Stromal cell of bone marrow (primary cell): Measurements from ENCODE around the gene ADAM15.

Experiments used
- DNase-seq: peaks from one replicate; pipeline ENCODE4 v3.0.0-alpha.2; 2012; ENCODE audit warnings: low read depth

ADAM15 gene

DNA sequence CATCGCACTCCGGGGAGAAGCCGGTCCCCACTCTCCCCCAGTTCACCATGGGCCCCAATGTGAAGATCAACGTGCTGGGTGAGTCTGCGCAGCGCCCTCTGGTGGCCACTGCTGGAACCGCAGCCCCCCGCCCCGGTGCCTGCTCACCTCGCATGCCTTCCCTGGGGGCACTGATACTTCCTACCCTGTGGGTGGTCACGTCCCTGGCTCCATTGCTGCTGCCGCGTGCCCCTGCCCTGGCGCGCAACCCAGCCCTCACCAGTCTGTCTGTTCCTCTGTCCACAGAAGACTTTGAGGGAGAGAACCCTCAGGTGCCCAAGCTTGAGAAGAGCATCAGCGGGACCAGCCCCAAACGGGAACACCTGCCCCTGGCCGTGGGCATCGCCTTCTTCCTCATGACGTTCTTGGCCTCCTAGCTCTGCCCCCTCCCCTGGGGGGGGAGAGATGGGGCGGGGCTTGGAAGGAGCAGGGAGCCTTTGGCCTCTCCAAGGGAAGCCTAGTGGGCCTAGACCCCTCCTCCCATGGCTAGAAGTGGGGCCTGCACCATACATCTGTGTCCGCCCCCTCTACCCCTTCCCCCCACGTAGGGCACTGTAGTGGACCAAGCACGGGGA, 35.1 kb downstream of the ADAM15 start:
- no peak for DNase-seq

DNA sequence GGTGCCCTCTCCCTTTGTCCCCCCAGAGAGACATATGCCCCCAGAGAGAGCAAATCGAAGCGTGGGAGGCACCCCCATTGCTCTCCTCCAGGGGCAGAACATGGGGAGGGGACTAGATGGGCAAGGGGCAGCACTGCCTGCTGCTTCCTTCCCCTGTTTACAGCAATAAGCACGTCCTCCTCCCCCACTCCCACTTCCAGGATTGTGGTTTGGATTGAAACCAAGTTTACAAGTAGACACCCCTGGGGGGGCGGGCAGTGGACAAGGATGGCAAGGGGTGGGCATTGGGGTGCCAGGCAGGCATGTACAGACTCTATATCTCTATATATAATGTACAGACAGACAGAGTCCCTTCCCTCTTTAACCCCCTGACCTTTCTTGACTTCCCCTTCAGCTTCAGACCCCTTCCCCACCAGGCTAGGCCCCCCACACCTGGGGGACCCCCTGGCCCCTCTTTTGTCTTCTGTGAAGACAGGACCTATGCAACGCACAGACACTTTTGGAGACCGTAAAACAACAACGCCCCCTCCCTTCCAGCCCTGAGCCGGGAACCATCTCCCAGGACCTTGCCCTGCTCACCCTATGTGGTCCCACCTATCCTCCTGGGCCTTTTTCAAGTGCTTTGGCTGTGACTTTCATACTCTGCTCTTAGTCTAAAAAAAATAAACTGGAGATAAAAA, 35.9 kb downstream of the ADAM15 start:
- no peak for DNase-seq

DNA sequence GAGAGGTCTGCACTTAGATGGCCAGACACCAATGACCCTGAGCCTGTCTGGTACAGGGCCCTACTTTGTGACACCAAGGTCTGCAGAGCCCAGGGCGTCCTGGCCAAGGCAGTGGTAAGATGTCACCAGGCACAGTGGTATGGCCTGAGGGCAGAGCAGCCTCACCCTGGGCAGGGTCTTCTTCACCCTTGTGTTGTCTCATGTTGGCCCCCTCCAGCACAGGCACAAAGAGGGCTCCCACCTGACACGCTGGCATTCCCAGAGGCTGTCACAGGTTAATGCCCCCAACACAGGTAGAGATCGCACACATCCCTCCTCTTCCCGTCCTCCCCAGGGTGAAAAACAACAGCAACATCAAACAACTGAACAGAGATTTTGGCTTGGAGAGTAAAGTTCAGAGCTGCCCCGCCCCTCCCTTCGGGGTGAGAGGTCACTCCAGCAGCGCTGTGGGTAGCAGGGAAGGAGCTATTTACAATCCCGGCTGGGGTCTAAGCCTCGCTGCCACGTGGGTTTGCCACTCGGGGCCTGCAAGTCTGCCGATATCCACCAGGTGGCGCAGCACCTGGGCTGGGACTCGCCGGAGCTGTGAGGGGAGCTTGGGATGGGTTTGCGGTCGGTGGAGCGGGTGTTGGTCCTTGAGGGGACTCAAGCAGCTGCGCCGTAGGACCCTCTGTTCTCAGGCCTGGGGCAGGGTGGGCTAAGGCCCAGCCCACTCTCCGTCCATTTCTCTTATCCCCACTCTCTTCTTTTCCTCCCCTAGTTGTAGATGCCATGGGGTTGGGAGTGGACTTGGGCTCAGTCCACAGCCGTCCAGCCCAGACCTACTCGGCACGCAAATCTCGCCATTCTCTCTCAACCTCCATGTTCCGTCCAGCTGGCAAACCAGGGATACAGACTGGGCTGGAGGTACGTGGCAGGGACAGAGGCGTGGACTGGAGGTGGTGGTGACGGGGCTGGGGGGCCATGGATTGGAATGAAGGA, 40.2 kb downstream of the ADAM15 start:
- no peak for DNase-seq

DNA sequence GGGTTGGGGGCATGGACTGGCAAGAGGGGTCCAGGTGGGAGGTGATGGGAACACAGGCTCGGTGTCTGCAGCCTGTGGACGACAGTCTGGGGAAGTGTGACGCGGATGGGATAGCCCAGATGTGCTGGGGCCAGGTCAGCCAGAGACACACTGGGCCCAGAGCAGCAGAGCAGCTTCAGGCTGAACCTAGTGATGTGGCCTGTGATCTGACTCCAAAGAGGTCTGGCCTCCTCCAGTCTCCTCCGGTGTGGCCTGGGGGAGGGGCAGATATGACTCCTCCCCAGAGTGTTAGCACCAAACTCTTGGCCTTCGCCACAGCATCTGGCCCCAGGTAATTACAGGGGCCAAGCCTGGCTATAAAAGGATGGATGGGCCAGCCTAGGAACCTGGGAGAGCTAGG, 41.0 kb downstream of the ADAM15 start:
- DNase-seq = no peak

DNA sequence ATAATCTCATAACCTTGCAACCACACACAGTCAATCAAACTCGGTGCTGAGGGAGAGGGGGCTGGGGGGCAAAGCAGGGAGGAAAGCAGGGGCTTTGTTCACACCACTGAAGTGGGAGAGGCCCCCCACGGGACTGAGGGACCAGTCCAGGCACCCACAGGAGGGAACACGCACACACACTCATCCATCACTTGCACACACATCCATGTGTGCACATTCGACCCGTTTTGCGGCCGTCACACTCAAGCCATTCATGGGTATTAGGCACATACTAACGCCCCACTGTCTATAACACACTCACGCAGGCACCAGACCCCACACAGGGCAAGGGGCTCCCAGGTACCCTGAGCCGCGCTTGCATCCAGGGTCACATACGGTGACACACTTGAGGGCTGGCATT, 41.5 kb downstream of the ADAM15 start:
- no peak for DNase-seq

DNA sequence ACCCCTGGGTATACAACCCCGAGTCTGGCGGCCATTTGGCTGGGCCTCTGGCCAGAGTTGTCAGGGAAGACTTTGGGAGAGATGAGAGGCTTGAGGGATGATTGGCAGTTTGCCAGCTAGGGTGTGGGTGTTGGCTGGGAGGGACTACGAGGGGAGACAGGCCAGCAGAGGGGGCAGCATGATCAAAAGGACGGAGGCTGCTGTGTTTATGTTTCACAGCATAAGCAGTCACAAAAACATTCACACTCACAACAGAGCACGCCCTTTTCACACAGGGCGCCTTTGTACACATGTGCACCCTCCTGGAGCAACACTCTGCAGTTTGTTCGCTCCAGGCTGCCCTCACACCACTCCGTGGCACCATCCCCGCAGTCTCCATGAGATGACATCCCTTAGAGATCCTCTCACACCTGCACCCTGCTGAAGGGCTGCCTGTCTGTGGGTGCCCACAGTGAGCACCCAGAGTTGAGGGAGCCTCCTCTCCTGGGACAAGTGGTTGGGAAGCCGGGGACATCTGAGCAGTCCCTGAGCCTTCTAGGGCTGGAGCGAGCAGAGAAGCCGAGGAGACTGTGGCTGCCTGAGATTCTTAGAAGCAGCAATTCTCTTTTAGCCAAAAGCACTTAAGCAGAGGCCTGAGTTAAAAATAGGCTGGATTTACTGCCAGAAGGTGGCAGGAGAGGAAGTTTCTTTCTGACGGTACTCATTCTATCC, 43.0 kb downstream of the ADAM15 start:
- DNase-seq = peak; percentile 23

DNA sequence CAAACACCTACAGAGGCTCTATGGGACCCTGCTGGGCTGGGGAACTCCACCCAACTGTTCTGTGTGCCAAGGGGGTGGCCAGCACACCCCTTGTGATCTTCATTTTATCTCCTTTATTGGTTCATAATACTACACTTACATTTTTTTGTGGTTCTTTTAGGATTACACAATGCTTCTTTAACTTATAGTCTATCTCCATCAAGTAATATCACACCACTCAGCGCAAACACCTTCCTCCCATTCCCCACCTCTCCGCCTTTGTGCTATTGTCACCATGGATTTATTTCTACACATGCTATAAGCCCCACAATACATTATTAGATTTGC, 43.5 kb downstream of the ADAM15 start:
- DNase-seq = no peak

DNA sequence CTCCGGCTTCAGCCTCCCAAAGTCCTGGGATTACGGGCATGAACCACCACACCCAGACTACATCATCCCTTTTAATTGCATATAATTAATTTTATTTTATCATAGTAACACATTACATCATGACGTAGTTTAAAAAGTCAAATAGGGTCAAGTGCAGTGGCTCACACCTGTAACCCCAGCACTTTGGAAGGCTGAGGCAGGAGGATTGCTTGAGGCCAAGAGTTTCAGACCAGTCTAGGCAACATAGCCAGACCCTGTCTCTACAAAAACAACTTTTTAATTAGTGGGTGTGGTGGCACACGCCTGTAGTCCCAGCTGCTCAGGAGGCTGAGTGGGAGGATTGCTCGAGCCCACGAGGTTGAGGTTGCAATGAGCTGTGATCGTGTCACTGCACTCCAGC, 48.2 kb downstream of the ADAM15 start:
- no peak for DNase-seq

DNA sequence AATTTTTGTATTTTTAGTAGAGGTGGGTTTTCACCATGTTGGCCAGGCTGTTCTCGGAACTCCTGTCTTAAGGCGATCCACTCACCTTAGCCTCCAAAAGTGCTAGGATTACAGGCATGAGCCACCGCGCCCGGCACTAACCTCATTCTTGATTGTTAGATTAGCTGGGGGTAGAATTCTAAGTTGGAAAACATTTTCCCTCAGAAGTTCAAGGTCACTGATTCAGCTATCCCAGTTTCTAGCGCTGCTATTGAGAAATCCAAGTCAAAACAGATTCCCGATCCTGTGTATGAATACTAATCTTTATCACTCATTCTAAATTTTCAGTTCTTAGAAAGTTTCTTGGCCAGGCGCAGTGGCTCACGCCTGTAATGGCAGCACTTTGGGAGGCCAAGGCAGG, 52.2 kb downstream of the ADAM15 start:
- DNase-seq = no peak

DNA sequence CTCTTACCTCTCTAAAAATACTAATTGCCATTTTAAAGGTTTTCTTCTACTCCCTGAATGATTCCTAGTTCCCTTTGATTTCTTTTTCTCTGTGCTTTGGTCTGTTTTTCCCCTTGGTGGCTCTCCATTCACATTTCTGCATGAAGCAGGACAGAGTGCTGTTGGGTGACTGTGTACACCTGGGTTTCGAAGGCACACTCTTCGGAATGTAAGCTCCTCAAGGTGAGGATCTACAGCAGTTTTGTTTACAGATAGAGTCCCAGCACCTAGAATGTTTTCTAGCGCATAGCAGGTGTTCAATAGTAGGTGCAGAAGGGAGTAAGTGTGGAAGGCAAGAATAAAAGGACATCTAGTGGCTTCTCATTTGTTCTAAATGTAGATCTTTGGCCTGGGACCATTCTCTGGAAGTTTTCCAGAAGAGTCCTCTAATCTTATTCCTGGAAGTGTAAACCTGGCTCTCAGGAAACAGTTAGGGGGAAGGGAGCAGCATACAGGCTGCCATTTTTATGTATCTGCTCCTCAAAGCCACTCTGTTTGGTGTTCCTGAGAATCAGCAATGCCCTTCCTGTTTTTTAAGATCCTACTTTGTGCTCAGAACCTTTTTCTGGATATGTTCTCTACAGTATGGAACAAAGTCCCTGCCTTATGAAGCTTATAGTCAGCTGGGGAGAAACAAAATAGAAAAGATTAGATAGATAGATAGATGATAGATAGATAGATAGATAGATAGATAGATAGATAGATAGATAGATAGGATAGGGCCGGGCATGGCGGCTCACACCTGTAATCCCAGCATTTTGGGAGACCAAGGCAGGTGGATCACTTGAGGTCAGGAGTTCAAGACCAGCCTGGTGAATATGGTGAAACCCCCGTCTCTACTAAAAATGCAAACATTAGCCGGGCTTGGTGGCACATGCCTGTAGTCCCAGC, 53.8 kb downstream of the ADAM15 start:
- DNase-seq = no peak

DNA sequence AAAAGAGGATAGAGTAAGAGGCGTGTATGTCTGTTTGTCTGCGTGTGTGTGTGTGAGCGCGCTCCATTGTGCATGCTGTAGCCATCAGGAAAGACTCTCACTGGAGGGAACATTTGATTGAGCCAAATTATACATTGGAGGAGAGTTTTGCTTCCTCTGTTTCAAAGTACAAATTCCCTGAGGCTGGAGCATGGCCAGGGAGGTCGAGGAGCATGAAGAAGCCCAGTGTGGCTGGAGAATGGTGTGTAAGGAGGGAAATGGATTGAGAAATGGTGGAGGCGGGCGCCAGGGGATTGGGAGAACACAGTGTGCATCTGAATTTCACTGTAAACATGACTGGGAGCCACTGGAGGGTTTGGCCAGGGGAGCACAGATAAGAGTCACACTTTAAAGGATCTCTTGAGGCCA, 54.5 kb downstream of the ADAM15 start:
- no peak for DNase-seq

DNA sequence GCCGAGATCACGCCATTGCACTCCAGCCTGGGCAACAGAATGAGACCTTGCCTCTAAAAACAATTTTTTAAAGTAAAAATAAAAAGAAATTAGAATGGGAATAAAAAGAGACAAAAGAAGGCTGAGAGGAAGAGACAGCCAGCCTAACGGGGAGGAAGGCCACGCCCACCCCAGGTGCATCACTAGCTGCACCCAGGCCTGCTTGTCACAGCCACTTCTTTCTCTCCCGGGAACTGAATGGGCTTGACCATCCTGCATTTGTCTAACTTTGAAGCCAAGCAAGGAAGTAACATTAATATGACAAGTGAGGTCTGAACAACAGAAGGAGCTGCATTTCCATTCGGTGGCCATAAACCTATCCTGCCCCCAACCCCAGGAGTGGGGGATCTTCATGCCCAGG, 55.7 kb downstream of the ADAM15 start:
- DNase-seq = no peak

DNA sequence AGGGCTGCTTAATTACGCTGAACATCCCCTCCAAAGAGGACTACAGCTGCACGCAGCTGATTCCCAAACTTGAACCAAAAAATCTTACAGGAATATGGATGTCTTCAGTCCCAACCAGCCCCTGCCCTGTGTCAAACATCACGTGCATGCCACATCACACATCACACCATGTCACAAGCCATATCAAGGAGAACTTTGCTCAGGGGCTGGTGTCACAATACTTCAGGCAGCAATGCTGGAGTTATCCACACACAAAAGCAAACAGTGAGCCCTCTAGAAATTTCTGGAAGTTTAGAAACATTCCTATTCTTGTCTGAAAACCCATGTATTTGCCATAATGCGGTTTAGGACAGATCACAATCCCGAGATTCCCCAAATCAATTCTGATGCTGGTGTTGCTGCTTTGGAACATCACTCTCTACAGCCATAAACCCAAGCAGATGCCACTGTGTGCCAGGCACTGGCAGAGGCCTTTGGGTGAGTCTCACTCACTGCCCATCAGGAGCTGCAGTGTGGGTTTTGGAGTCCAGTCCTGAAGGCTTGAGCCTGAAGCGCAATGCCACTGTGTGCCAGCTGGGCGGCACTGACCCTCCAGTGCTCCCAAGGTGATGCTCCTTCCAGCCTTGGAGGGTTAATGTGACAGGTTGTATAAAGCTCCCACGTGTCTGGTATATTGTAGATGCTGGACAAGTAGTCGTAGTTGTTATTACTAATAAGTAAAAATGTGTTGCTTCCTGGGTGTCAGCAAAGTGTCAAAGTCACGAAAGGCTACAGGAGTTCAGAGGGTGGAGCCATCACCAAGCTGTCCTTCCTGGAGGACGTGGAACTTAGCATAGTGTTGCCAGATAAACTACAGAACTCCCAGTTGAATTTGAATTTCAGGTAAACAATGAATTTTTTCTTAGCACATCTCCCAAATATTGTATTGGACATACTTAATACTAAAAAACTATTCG, 56.5 kb downstream of the ADAM15 start:
- DNase-seq = no peak

DNA sequence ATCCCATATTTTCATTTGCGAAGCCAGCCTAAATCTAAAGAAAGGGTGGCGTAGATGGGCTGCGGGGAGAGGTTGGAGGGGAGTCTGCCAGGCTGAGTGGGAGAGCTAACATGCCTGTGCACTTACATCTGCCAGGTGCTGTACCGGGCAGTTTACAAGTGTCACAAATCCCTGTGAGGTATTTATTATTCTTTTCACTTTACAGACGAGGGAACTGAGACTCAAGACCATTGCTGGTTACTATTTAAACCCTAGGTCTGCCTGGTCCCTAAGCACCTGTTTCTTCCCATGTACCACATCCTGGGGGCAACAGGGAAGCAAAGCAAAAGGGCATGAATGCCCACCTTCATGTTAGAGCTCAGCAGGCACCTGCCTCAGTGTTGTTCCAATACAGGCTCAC, 57.2 kb downstream of the ADAM15 start:
- no peak for DNase-seq

DNA sequence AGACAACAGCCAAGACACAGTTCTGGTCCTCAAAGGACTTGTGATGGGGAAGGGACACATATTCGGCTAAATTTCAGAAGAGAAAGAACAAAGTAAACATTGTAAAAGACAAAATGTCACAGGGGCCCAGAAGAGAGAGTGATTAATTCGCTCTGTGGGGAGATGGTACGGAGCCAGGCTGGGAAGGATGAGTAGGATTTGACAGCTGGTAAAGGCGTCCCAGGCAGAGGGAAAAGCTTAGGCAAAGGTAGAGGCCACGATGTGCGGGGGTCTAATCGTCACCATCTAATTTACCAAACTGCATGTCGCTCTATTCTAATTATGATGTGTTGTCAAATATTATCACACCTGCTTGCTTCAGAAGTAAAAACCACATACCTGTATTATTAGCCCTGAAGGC, 59.3 kb downstream of the ADAM15 start:
- no peak for DNase-seq

DNA sequence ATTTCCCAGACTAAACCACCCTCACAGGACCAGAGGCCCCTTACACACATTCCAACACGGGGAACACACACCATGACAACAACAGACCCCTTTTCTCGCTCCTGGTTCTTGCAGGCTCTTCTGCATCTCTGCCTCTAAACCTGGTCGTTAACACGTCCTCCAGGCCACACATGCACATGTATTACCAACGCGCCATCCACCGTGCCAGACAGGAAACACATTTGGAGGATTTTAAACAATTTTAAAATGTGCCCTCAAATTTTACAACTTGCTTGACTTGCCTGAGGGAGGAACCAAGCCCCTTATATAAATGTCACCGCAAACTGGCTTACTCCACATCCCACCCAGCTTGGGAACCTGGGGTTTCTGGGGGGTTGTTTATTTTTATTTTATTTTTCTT, 59.7 kb downstream of the ADAM15 start:
- no peak for DNase-seq
